Measurements from ENCODE around the gene CNGA3. TPM values are rescaled to one million over a fixed set of nuclear protein-coding genes. Genes with fewer than 3 reads are reported as not detected.

Gene CNGA3
- total and polyA plus RNA-seq, 2 experiments from 2014 or later = not detected

DNA sequence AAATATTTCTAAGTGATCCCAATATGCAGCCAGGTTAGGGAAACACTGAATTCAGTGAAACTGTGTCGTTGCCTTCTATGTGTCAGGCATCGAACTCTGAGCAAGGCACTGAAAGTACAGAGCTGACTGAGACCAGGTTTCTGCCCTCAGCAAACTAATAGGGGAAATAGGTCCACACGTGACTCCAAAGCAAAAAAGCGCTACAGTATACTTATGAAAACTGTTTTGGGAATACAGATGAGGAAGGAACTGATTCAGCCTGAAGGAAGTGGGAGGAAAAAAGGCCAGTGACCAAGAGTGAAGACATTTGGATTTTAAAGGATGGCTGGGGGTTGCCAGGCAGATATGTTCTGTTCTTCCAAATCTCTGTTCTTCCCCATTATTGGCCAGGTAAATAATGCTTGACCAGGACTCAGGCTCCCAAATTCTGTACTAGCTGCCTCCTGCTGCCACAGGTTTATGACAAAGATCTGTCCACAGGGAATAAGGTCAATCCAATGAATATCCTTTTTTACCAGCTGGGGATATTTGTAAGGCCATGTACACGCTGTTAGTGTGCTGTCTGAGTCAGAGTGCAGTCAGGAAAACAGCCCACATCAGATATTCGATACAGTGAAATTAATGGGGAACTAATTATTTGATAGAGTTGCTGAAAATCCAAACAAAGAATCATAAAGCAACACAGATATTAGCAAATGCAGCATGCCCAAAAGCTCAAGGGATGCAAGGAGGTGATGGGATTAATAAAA, 73.9 kb downstream of the CNGA3 start:
- Histone ChIP-seq H3K27ac (no peak overlapping the region), H3K4me1 (ENCODE audit: low read depth) (no peaks in the 10 kb centered on the region), H3K4me3 (no peak overlapping the region), H3K9me3 (ENCODE audit: low read depth) (no peaks in the 10 kb centered on the region), H3K36me3 (no peaks in the 10 kb centered on the region), H3K27me3 (no peaks in the 10 kb centered on the region)
- TF ChIP-seq CTCF (IDR thresholded peaks at IDR 0.05; ENCODE audit: low read depth, low read length) = no peak
- peak in 1 of 2 donors; percentile 6 for DNase-seq (ENCODE audit: low read depth in 1 of 2, low spot score in 1 of 2)

GRCh38 chr2:98422449-98422848, 76.2 kb downstream of the CNGA3 start:
- H3K27me3 ChIP-seq = no peaks in the 10 kb centered on the region
- DNase-seq (ENCODE audit: low read depth in 1 of 2, low spot score in 1 of 2) = no peak
- H3K4me1 ChIP-seq (ENCODE audit: low read depth) = no peaks in the 10 kb centered on the region
- TF ChIP-seq CTCF (IDR thresholded peaks at IDR 0.05; ENCODE audit: low read depth, low read length) = no peak
- no peak overlapping the region for H3K27ac ChIP-seq
- H3K9me3 ChIP-seq (ENCODE audit: low read depth) = no peaks in the 10 kb centered on the region
- H3K36me3 ChIP-seq = no peaks in the 10 kb centered on the region
- no peak overlapping the region for H3K4me3 ChIP-seq

DNA sequence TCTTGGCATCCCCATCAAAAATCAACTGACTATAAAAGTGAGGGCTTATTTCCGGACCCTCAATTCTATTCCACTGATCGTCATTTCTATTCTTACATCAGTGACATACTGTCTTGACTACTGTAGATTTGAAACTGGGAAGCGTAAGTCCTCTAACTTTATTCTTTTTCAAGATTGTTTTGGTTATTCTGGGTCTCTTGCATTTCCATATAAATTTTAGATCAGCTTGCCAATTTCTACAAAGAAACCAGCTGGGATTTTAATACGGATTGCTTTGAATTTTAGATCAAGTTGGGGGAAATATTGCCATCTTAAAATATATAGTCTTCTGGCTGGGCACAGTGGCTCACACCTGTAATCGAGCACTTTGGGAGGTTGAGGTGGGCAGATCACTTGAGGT, 80.5 kb downstream of the CNGA3 start:
- no peaks in the 10 kb centered on the region for H3K4me1 ChIP-seq (ENCODE audit: low read depth)
- no peaks in the 10 kb centered on the region for H3K27me3 ChIP-seq
- no peak for TF ChIP-seq CTCF (IDR thresholded peaks at IDR 0.05; ENCODE audit: low read depth, low read length)
- no peak for DNase-seq (ENCODE audit: low read depth in 1 of 2, low spot score in 1 of 2)
- H3K9me3 ChIP-seq (ENCODE audit: low read depth) = no peaks in the 10 kb centered on the region
- no peak overlapping the region for H3K27ac ChIP-seq
- H3K36me3 ChIP-seq = no peaks in the 10 kb centered on the region
- no peak overlapping the region for H3K4me3 ChIP-seq

- TF ChIP-seq CTCF (IDR thresholded peaks at IDR 0.05; ENCODE audit: low read depth, low read length) = no peak
- no peaks in the 10 kb centered on the region for H3K36me3 ChIP-seq
- no peak overlapping the region for H3K4me3 ChIP-seq
- no peaks in the 10 kb centered on the region for H3K27me3 ChIP-seq
- no peaks in the 10 kb centered on the region for H3K4me1 ChIP-seq (ENCODE audit: low read depth)
- no peaks in the 10 kb centered on the region for H3K9me3 ChIP-seq (ENCODE audit: low read depth)
- DNase-seq (ENCODE audit: low read depth in 1 of 2, low spot score in 1 of 2) = no peak
- H3K27ac ChIP-seq = no peak overlapping the region
Observed at GRCh38 chr2:98432145-98432544, 85.9 kb downstream of the CNGA3 start.

DNA sequence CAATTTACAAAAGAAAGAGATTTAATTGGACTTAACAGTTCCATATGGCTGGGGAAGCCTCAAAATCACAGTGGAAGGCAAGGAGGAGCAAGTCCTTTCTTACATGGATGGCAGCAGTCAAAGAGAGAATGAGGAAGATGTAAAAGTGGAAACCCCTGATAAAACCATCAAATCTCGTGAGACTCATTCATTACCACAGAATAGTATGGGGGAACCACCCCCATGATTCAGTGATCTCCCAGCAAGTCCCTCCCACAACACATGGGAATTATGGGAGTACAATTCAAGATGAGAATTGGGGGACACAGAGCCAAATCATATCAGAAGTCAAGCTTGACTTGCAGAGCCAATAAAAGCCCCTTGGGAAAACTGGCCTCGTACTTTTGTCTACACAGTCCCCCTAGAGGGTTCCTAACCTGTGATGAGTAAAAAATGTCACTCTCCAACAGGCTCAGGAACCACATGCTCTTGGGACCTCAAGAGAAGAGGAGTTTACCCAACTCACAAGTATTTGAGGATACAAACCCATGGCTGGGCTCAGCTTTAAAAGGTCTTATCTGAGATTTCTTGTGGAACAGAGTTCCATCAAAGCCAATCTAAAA, 87.2 kb downstream of the CNGA3 start:
- no peaks in the 10 kb centered on the region for H3K36me3 ChIP-seq
- H3K9me3 ChIP-seq (ENCODE audit: low read depth) = no peaks in the 10 kb centered on the region

More for the DNA sequence above, 87.2 kb downstream of the CNGA3 start:
- no peak for DNase-seq (ENCODE audit: low read depth in 1 of 2, low spot score in 1 of 2)
- TF ChIP-seq CTCF (IDR thresholded peaks at IDR 0.05; ENCODE audit: low read depth, low read length) = no peak
- Histone ChIP-seq H3K4me3 (no peak overlapping the region), H3K27me3 (no peaks in the 10 kb centered on the region), H3K27ac (no peak overlapping the region), H3K4me1 (ENCODE audit: low read depth) (no peaks in the 10 kb centered on the region)
